ENCODE measurements around the gene PPP1R36.

The PPP1R36 gene

GRCh38 chr14:64604881-64605280, 55.1 kb downstream of the PPP1R36 start:
- no peak overlapping the region for H4K91ac ChIP-seq (ENCODE audit: low read depth, low read length, poor library complexity)
- DNase-seq (ENCODE audit: low spot score), result no peak
- no peak overlapping the region for H2AK5ac ChIP-seq (ENCODE audit: low read depth, low read length)
- H3K79me1 ChIP-seq (ENCODE audit: low read depth, low read length), result no peaks in the 10 kb centered on the region
- H3K4me2 ChIP-seq (ENCODE audit: insufficient read depth, low read length, poor library complexity, severe bottlenecking), result no peak overlapping the region
- no peak overlapping the region for H2BK12ac ChIP-seq (ENCODE audit: low read length)
- H3K14ac ChIP-seq (ENCODE audit: low read length), result no peak overlapping the region
- H3K9me3 ChIP-seq (replicated peaks in 1 of 2; ENCODE audit: control insufficient read depth in 2 of 2, insufficient read depth in 1 of 2, low read depth in 1 of 2, low read length in 2 of 2), result no peaks in the 10 kb centered on the region
- H2AFZ ChIP-seq (ENCODE audit: low read length), result peak overlapping the region; percentile 2
- no peak overlapping the region for H2BK120ac ChIP-seq (ENCODE audit: low read depth, low read length)
- H3K27me3 ChIP-seq (ENCODE audit: control insufficient read depth in 3 of 3, insufficient read depth in 3 of 3, low read depth in 1 of 3, low read length in 3 of 3), result peaks cover 0 to 5% (median 0%) of the 10 kb centered on the region in 3 experiments
- peaks cover 0 to 7% of the 10 kb centered on the region in 2 donors for H3K4me1 ChIP-seq (ENCODE audit: control insufficient read depth in 2 of 2, insufficient read depth in 1 of 2, low read depth in 1 of 2, low read length in 2 of 2)
- no peak overlapping the region for H2BK15ac ChIP-seq (ENCODE audit: low read length)
- H3K27ac ChIP-seq (replicated peaks; ENCODE audit: low read length), result no peak overlapping the region
- no peak overlapping the region for H3K4me3 ChIP-seq (ENCODE audit: low read length in 2 of 2)
- H2BK5ac ChIP-seq (ENCODE audit: low read length), result no peak overlapping the region
- H3K18ac ChIP-seq (ENCODE audit: low read length), result no peak overlapping the region
- WGBS, 2 donors (ENCODE audit: extremely low coverage in 2 of 2, insufficient read length in 2 of 2, insufficient replicate concordance in 1 of 2), result no CpG with 5 or more reads among the region's 6 CpGs
- H3K23ac ChIP-seq (ENCODE audit: low read depth, low read length, poor library complexity), result no peak overlapping the region
- no peak overlapping the region for H3K4ac ChIP-seq (ENCODE audit: low read length)
- no peaks in the 10 kb centered on the region for H3K36me3 ChIP-seq (replicated peaks in 1 of 2; ENCODE audit: control insufficient read depth in 2 of 2, insufficient read depth in 2 of 2, low read length in 2 of 2)
- no peak overlapping the region for H4K8ac ChIP-seq (ENCODE audit: low read depth, low read length)
- H3K9ac ChIP-seq (ENCODE audit: low read depth, low read length, poor library complexity), result no peak overlapping the region

- DNase-seq (ENCODE audit: low spot score), result no peak
- Histone ChIP-seq H3K9me3 (replicated peaks in 1 of 2; ENCODE audit: control insufficient read depth in 2 of 2, insufficient read depth in 1 of 2, low read depth in 1 of 2, low read length in 2 of 2) (no peaks in the 10 kb centered on the region), H3K27me3 (ENCODE audit: control insufficient read depth in 3 of 3, insufficient read depth in 3 of 3, low read depth in 1 of 3, low read length in 3 of 3) (peaks cover 0 to 5% (median 0%) of the 10 kb centered on the region in 3 experiments), H3K79me1 (ENCODE audit: low read depth, low read length) (no peaks in the 10 kb centered on the region), H4K91ac (ENCODE audit: low read depth, low read length, poor library complexity) (no peak overlapping the region), H4K8ac (ENCODE audit: low read depth, low read length) (no peak overlapping the region), H3K9ac (ENCODE audit: low read depth, low read length, poor library complexity) (no peak overlapping the region), H2BK5ac (ENCODE audit: low read length) (no peak overlapping the region), H3K27ac (replicated peaks; ENCODE audit: low read length) (no peak overlapping the region), H3K14ac (ENCODE audit: low read length) (no peak overlapping the region), H3K23ac (ENCODE audit: low read depth, low read length, poor library complexity) (no peak overlapping the region), H2BK15ac (ENCODE audit: low read length) (no peak overlapping the region), H3K4ac (ENCODE audit: low read length) (no peak overlapping the region), H3K4me1 (ENCODE audit: control insufficient read depth in 2 of 2, insufficient read depth in 1 of 2, low read depth in 1 of 2, low read length in 2 of 2) (peaks cover 0 to 7% of the 10 kb centered on the region in 2 donors), H3K36me3 (replicated peaks in 1 of 2; ENCODE audit: control insufficient read depth in 2 of 2, insufficient read depth in 2 of 2, low read length in 2 of 2) (no peaks in the 10 kb centered on the region), H2AFZ (ENCODE audit: low read length) (no peak overlapping the region), H2BK120ac (ENCODE audit: low read depth, low read length) (no peak overlapping the region), H3K4me2 (ENCODE audit: insufficient read depth, low read length, poor library complexity, severe bottlenecking) (no peak overlapping the region), H3K18ac (ENCODE audit: low read length) (no peak overlapping the region), H3K4me3 (ENCODE audit: low read length in 2 of 2) (no peak overlapping the region), H2BK12ac (ENCODE audit: low read length) (no peak overlapping the region), H2AK5ac (ENCODE audit: low read depth, low read length) (no peak overlapping the region)
- WGBS, 2 donors (ENCODE audit: extremely low coverage in 2 of 2, insufficient read length in 2 of 2, insufficient replicate concordance in 1 of 2), result no CpG with 5 or more reads among the region's 9 CpGs
Observed at GRCh38 chr14:64605926-64606685, 56.3 kb downstream of the PPP1R36 start.

- no CpG with 5 or more reads among the region's 5 CpGs for WGBS, 2 donors (ENCODE audit: extremely low coverage in 2 of 2, insufficient read length in 2 of 2, insufficient replicate concordance in 1 of 2)
- no peak overlapping the region for H2BK12ac ChIP-seq (ENCODE audit: low read length)
Observed at GRCh38 chr14:64610049-64610746, 60.4 kb downstream of the PPP1R36 start.

GRCh38 chr14:64611358-64612020, 61.7 kb downstream of the PPP1R36 start:
- H3K14ac ChIP-seq (ENCODE audit: low read length), result no peak overlapping the region
- no peak overlapping the region for H2AK5ac ChIP-seq (ENCODE audit: low read depth, low read length)
- no CpG with 5 or more reads among the region's 1 CpG for WGBS, 2 donors (ENCODE audit: extremely low coverage in 2 of 2, insufficient read length in 2 of 2, insufficient replicate concordance in 1 of 2)
- no peak overlapping the region for H3K9ac ChIP-seq (ENCODE audit: low read depth, low read length, poor library complexity)
- no peak overlapping the region for H3K4me2 ChIP-seq (ENCODE audit: insufficient read depth, low read length, poor library complexity, severe bottlenecking)
- H2BK15ac ChIP-seq (ENCODE audit: low read length), result no peak overlapping the region
- no peak overlapping the region for H3K27ac ChIP-seq (replicated peaks; ENCODE audit: low read length)
- H3K4me1 ChIP-seq (ENCODE audit: control insufficient read depth in 2 of 2, insufficient read depth in 1 of 2, low read depth in 1 of 2, low read length in 2 of 2), result peaks cover 5 to 15% of the 10 kb centered on the region in 2 donors
- H3K4ac ChIP-seq (ENCODE audit: low read length), result no peak overlapping the region
- H2BK12ac ChIP-seq (ENCODE audit: low read length), result no peak overlapping the region
- no peak overlapping the region for H4K91ac ChIP-seq (ENCODE audit: low read depth, low read length, poor library complexity)
- no peaks in the 10 kb centered on the region for H3K9me3 ChIP-seq (replicated peaks in 1 of 2; ENCODE audit: control insufficient read depth in 2 of 2, insufficient read depth in 1 of 2, low read depth in 1 of 2, low read length in 2 of 2)
- no peak for DNase-seq (ENCODE audit: low spot score)
- no peak overlapping the region for H3K4me3 ChIP-seq (ENCODE audit: low read length in 2 of 2)
- no peak overlapping the region for H2BK120ac ChIP-seq (ENCODE audit: low read depth, low read length)
- H3K79me1 ChIP-seq (ENCODE audit: low read depth, low read length), result no peaks in the 10 kb centered on the region
- H3K18ac ChIP-seq (ENCODE audit: low read length), result no peak overlapping the region
- no peak overlapping the region for H2BK5ac ChIP-seq (ENCODE audit: low read length)
- H3K36me3 ChIP-seq (replicated peaks in 1 of 2; ENCODE audit: control insufficient read depth in 2 of 2, insufficient read depth in 2 of 2, low read length in 2 of 2), result no peaks in the 10 kb centered on the region
- H3K23ac ChIP-seq (ENCODE audit: low read depth, low read length, poor library complexity), result no peak overlapping the region
- H3K27me3 ChIP-seq (ENCODE audit: control insufficient read depth in 3 of 3, insufficient read depth in 3 of 3, low read depth in 1 of 3, low read length in 3 of 3), result peaks cover 0 to 5% (median 0%) of the 10 kb centered on the region in 3 experiments
- H4K8ac ChIP-seq (ENCODE audit: low read depth, low read length), result no peak overlapping the region
- H2AFZ ChIP-seq (ENCODE audit: low read length), result no peak overlapping the region

More at GRCh38 chr14:64610049-64610746, 60.4 kb downstream of the PPP1R36 start:
- peaks cover 0 to 5% (median 0%) of the 10 kb centered on the region in 3 experiments for H3K27me3 ChIP-seq (ENCODE audit: control insufficient read depth in 3 of 3, insufficient read depth in 3 of 3, low read depth in 1 of 3, low read length in 3 of 3)
- H2BK120ac ChIP-seq (ENCODE audit: low read depth, low read length), result no peak overlapping the region
- H3K9ac ChIP-seq (ENCODE audit: low read depth, low read length, poor library complexity), result no peak overlapping the region
- no peak overlapping the region for H3K4me2 ChIP-seq (ENCODE audit: insufficient read depth, low read length, poor library complexity, severe bottlenecking)
- H3K18ac ChIP-seq (ENCODE audit: low read length), result no peak overlapping the region
- H3K14ac ChIP-seq (ENCODE audit: low read length), result no peak overlapping the region
- no peak overlapping the region for H2BK5ac ChIP-seq (ENCODE audit: low read length)
- H3K9me3 ChIP-seq (replicated peaks in 1 of 2; ENCODE audit: control insufficient read depth in 2 of 2, insufficient read depth in 1 of 2, low read depth in 1 of 2, low read length in 2 of 2), result no peaks in the 10 kb centered on the region
- DNase-seq (ENCODE audit: low spot score), result no peak
- H2BK15ac ChIP-seq (ENCODE audit: low read length), result no peak overlapping the region
- H3K4ac ChIP-seq (ENCODE audit: low read length), result no peak overlapping the region
- no peaks in the 10 kb centered on the region for H3K36me3 ChIP-seq (replicated peaks in 1 of 2; ENCODE audit: control insufficient read depth in 2 of 2, insufficient read depth in 2 of 2, low read length in 2 of 2)
- no peak overlapping the region for H3K23ac ChIP-seq (ENCODE audit: low read depth, low read length, poor library complexity)
- no peaks in the 10 kb centered on the region for H3K79me1 ChIP-seq (ENCODE audit: low read depth, low read length)
- H4K8ac ChIP-seq (ENCODE audit: low read depth, low read length), result no peak overlapping the region
- H3K4me1 ChIP-seq (ENCODE audit: control insufficient read depth in 2 of 2, insufficient read depth in 1 of 2, low read depth in 1 of 2, low read length in 2 of 2), result peaks cover 5 to 12% of the 10 kb centered on the region in 2 donors
- H3K27ac ChIP-seq (replicated peaks; ENCODE audit: low read length), result no peak overlapping the region
- H4K91ac ChIP-seq (ENCODE audit: low read depth, low read length, poor library complexity), result no peak overlapping the region
- no peak overlapping the region for H3K4me3 ChIP-seq (ENCODE audit: low read length in 2 of 2)
- H2AK5ac ChIP-seq (ENCODE audit: low read depth, low read length), result no peak overlapping the region
- no peak overlapping the region for H2AFZ ChIP-seq (ENCODE audit: low read length)
